ENCODE measurements around the gene NUP214. TPM values are rescaled to one million over a fixed set of nuclear protein-coding genes. Genes with fewer than 3 reads are reported as not detected.
A peak's percentile ranks its signal among the peaks of the same experiment; 100 is the strongest.

NUP214 gene
- total RNA-seq, 1 donor from 2014 or later = 56.5 TPM

DNA sequence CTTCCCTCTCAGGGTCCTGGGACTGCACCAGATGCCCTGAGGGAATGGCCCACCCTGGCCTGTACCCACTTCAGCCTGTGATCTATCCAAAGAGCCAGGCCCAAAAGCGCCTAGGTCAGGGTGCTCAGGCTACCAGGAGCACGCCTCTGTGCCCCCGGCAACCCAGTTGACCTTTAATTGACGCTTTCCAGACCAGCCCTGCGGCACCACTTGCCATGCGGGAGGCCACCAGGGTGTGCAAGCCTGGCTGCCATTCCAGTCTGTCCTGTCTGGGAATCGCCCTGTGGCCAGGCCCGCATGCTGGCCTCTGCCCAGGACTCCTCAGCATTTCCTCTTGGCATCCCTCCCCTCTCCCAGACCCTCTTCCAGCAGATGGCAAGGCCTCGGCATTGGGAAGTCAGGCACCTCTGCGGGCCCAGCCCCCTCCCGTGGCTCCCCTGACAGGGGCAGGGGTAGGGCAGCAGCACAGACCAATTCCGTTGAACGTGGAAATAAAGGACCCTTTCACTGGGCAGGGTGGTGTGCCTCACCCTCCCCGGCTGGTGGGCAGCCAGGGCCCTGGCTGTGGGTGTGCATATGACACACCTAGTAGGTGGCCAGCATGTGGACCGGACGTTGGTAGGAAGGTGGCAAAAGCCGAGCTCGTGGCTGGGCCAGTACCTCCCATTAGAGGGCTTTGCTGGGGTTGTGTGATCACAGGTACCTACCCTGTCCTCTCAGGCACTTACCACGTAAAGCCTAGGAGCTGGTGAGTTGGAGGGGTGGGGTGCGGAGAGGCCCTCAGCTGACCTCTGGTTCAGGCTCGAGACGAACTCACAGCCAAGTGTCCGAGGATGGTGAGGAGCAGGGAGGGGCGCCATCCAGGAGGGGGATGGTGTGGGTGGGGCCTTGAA lies 32.6 kb upstream of the NUP214 start:
- no peak overlapping the region for H3K4me3 Mint-ChIP-seq (ENCODE audit: unreplicated experiment)
- no peak overlapping the region for H3K27ac Mint-ChIP-seq (ENCODE audit: unreplicated experiment)
- peaks cover 5% of the 10 kb centered on the region for H3K9me3 Mint-ChIP-seq (ENCODE audit: unreplicated experiment)
- no peak for DNase-seq
- TF ChIP-seq, protein P1, sequence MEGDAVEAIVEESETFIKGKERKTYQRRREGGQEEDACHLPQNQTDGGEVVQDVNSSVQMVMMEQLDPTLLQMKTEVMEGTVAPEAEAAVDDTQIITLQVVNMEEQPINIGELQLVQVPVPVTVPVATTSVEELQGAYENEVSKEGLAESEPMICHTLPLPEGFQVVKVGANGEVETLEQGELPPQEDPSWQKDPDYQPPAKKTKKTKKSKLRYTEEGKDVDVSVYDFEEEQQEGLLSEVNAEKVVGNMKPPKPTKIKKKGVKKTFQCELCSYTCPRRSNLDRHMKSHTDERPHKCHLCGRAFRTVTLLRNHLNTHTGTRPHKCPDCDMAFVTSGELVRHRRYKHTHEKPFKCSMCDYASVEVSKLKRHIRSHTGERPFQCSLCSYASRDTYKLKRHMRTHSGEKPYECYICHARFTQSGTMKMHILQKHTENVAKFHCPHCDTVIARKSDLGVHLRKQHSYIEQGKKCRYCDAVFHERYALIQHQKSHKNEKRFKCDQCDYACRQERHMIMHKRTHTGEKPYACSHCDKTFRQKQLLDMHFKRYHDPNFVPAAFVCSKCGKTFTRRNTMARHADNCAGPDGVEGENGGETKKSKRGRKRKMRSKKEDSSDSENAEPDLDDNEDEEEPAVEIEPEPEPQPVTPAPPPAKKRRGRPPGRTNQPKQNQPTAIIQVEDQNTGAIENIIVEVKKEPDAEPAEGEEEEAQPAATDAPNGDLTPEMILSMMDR (IDR thresholded peaks at IDR 0.05; ENCODE audit: partially characterized antibody, unreplicated experiment) = no peak
- H3K36me3 Mint-ChIP-seq (ENCODE audit: unreplicated experiment) = no peaks in the 10 kb centered on the region
- peaks cover 5% of the 10 kb centered on the region for H3K4me1 Mint-ChIP-seq (ENCODE audit: low read depth, unreplicated experiment)
- peaks cover 3% of the 10 kb centered on the region for H3K27me3 Mint-ChIP-seq (ENCODE audit: unreplicated experiment)

DNA sequence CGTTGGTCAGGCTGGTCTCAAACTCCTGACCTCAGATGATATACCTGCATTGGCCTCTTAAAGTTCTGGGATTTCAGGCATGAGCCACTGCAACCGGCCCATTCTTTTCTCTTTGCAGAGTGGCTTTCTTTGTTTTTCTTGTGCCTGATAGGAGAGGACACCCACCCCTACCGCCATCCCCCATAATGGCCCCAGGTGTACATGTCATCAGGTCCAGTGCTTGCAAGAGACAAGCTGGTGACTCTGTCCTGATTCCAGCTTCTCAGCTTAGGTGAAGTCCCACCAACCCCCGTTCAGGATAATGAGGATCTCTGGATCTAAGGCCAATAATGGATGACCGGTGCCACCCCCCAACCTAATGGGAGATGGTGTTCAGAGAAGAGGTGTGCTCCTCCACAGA lies 31.4 kb upstream of the NUP214 start:
- Mint-ChIP-seq H3K27me3 (ENCODE audit: unreplicated experiment) (peaks cover 3% of the 10 kb centered on the region), H3K9me3 (ENCODE audit: unreplicated experiment) (peaks cover 5% of the 10 kb centered on the region), H3K36me3 (ENCODE audit: unreplicated experiment) (no peaks in the 10 kb centered on the region), H3K4me1 (ENCODE audit: low read depth, unreplicated experiment) (peaks cover 5% of the 10 kb centered on the region), H3K27ac (ENCODE audit: unreplicated experiment) (peak overlapping the region; percentile 12), H3K4me3 (ENCODE audit: unreplicated experiment) (no peak overlapping the region)
- no peak for DNase-seq
- TF ChIP-seq, protein P1 (IDR thresholded peaks at IDR 0.05; ENCODE audit: partially characterized antibody, unreplicated experiment) = no peak

DNA sequence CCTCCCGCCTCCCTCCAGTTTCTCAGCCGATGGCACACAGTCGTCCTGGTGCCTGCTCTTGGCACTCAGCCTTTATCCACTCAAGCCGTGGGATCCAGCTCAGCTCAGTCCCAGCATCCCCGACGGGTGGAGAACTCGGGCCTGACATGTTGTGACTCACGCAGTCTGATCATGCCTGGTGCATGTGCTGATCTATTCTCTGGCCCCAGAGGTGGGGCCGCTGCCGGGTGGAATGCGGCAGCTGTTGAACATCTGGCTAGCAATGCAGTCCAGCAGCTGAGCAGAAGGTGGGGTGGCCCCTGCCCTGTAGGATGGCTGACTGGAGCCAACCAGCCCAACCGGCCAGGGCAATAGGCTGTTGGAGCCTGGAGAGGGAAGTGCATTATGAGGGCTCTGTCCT lies 30.8 kb upstream of the NUP214 start:
- H3K27me3 Mint-ChIP-seq (ENCODE audit: unreplicated experiment) = peaks cover 3% of the 10 kb centered on the region
- H3K36me3 Mint-ChIP-seq (ENCODE audit: unreplicated experiment) = no peaks in the 10 kb centered on the region
- DNase-seq = no peak
- H3K4me3 Mint-ChIP-seq (ENCODE audit: unreplicated experiment) = no peak overlapping the region
- peaks cover 5% of the 10 kb centered on the region for H3K9me3 Mint-ChIP-seq (ENCODE audit: unreplicated experiment)
- TF ChIP-seq, protein P1 (IDR thresholded peaks at IDR 0.05; ENCODE audit: partially characterized antibody, unreplicated experiment) = no peak
- peaks cover 6% of the 10 kb centered on the region for H3K4me1 Mint-ChIP-seq (ENCODE audit: low read depth, unreplicated experiment)
- H3K27ac Mint-ChIP-seq (ENCODE audit: unreplicated experiment) = no peak overlapping the region

DNA sequence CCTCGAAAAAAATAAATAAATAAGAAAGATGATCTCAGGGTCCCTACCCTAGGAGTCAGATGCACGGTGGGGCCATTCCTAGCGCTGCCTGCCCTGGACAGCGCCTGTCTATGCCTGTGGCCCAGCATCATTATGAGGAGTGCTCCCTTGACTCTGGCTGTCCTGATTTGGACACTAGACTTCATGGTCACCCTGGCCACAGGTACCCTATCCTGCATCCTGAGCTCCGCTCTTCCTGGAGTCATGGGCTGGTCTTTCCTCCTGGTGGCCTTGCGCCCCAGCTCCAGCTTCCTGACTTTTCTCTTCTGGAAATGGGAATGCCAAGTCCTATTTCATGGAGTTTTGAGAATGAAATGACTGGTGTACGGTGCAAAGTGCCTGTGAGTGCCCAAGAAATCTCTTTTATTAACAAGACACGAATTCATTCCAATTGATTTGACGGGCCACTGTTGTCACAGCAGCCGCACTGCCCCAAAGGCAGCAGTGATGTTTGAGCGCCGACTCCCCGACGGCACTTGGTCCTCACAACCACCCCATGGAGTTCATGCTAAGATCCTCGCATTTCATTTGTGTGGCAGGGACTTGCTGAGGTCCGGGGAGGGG lies 29.6 kb upstream of the NUP214 start:
- peaks cover 3% of the 10 kb centered on the region for H3K27me3 Mint-ChIP-seq (ENCODE audit: unreplicated experiment)
- H3K36me3 Mint-ChIP-seq (ENCODE audit: unreplicated experiment) = no peaks in the 10 kb centered on the region
- DNase-seq = no peak
- peak overlapping the region; percentile 81 for H3K4me3 Mint-ChIP-seq (ENCODE audit: unreplicated experiment)
- H3K4me1 Mint-ChIP-seq (ENCODE audit: low read depth, unreplicated experiment) = peaks cover 6% of the 10 kb centered on the region
- H3K9me3 Mint-ChIP-seq (ENCODE audit: unreplicated experiment) = peaks cover 5% of the 10 kb centered on the region
- H3K27ac Mint-ChIP-seq (ENCODE audit: unreplicated experiment) = no peak overlapping the region
- TF ChIP-seq, protein P1 (IDR thresholded peaks at IDR 0.05; ENCODE audit: partially characterized antibody, unreplicated experiment) = no peak

Data from glutamatergic neuron (in vitro differentiated cells).